Uterus (tissue), 4 donors: ENCODE results near the gene CALML5. TPM values are rescaled to one million over a fixed set of nuclear protein-coding genes. Genes with fewer than 3 reads are reported as not detected.

ENCODE experiments used
- DNase-seq, 2 donors: peaks; one replicate each; pipeline ENCODE4 v3.0.0-alpha.2; 2019 to 2020
- H3K27ac ChIP-seq, 2 donors: fragments of 200-600 bp; sonication (generic); 1 replicate in 1 of 2; 2 replicates in 1 of 2; pipeline ENCODE4 v1.5.1; 2016 to 2018
- H3K27me3 ChIP-seq, 2 donors: fragments of 200-600 bp; sonication (generic); one replicate each; pipeline ENCODE4 v1.5.1; 2018 to 2019; ENCODE audit warnings: control low read depth in 1 of 2
- H3K36me3 ChIP-seq, 2 donors: fragments of 200-600 bp; sonication (generic); one replicate each; pipeline ENCODE4 v1.5.1; 2019; ENCODE audit warnings: control low read depth in 1 of 2
- H3K4me1 ChIP-seq, 2 donors: fragments of 200-600 bp; sonication (generic); one replicate each; pipeline ENCODE4 v1.5.1; 2018 to 2019; ENCODE audit warnings: control low read depth in 1 of 2
- H3K4me3 ChIP-seq, 2 donors: fragments of 200-600 bp; sonication (generic); 1 replicate in 1 of 2; 2 replicates in 1 of 2; pipeline ENCODE4 v1.5.1; 2018 to 2019; ENCODE audit warnings: mild to moderate bottlenecking in 1 of 2
- H3K9me3 ChIP-seq, 2 donors: fragments of 200-600 bp; sonication (generic); one replicate each; pipeline ENCODE4 v1.5.1; 2019; ENCODE audit warnings: control low read depth in 1 of 2
- CTCF ChIP-seq, 4 experiments: fragments of 200-600 bp in 2 of 4; fragments of 450-650 bp in 2 of 4; sonication (generic) in 2 of 4; IDR thresholded peaks; one replicate each; pipeline ENCODE4 v1.5.1; 2016 to 2019; ENCODE audit warnings: antibody characterized with exemption in 4 of 4, mild to moderate bottlenecking in 2 of 4, moderate library complexity in 1 of 4
- POLR2A ChIP-seq, 2 donors: fragments of 450-650 bp; IDR thresholded peaks; one replicate each; pipeline ENCODE4 v1.6.1; 2016; ENCODE audit warnings: antibody characterized with exemption in 2 of 2, mild to moderate bottlenecking in 1 of 2, moderate library complexity in 1 of 2
- intact Hi-C: fragments of 100-400 bp; cut with DNase I; formaldehyde crosslinking; loops from one replicate; pipeline ENCODE4 v1.15.1; 2023; ENCODE audit warnings: low total_unique reads
- total RNA-seq, 4 donors: library from RNA; depleted of rRNA in 3 of 4; stranded (reverse); fragments of >200 nt in 3 of 4; gene quantifications; one replicate each; pipeline versions ENCODE4 v1.1.0 to v1.2.4, GENCODE V29; 2014 to 2023
- donor health status: DM: yes; HTN: yes; CAD: no.

CALML5 gene
- total RNA-seq, 4 donors from 2014 or later: not detected

GRCh38 chr10:5530412-5530806 is 31.0 kb upstream of the CALML5 start:
- TF ChIP-seq CTCF (IDR thresholded peaks at IDR 0.05) (no peak), POLR2A (IDR thresholded peaks at IDR 0.05) (no peak)
- H3K36me3 ChIP-seq: no peaks in the 10 kb centered on the region
- H3K27ac ChIP-seq: peak overlapping the region in 1 of 2 donors; percentile 33
- DNase-seq: peak in 1 of 2 donors; percentile 1
- H3K27me3 ChIP-seq: no peaks in the 10 kb centered on the region
- H3K4me1 ChIP-seq: no peaks in the 10 kb centered on the region
- H3K4me3 ChIP-seq: no peak overlapping the region
- H3K9me3 ChIP-seq: no peaks in the 10 kb centered on the region
- intact Hi-C loops: no loop called here

GRCh38 chr10:5529702-5530411 is 30.5 kb upstream of the CALML5 start:
- no peak for DNase-seq
- intact Hi-C loops: no loop called here
- no peaks in the 10 kb centered on the region for H3K4me1 ChIP-seq
- H3K27me3 ChIP-seq: no peaks in the 10 kb centered on the region
- no peaks in the 10 kb centered on the region for H3K9me3 ChIP-seq
- TF ChIP-seq CTCF (IDR thresholded peaks at IDR 0.05) (no peak), POLR2A (IDR thresholded peaks at IDR 0.05) (no peak)
- H3K36me3 ChIP-seq: no peaks in the 10 kb centered on the region
- peak overlapping the region in 1 of 2 donors; percentile 33 for H3K27ac ChIP-seq
- no peak overlapping the region for H3K4me3 ChIP-seq

- Histone ChIP-seq H3K27ac (no peak overlapping the region), H3K36me3 (no peaks in the 10 kb centered on the region), H3K27me3 (no peaks in the 10 kb centered on the region), H3K4me1 (no peaks in the 10 kb centered on the region), H3K4me3 (no peak overlapping the region), H3K9me3 (no peaks in the 10 kb centered on the region)
- no peak for DNase-seq
- TF ChIP-seq POLR2A (IDR thresholded peaks at IDR 0.05) (no peak), CTCF (IDR thresholded peaks at IDR 0.05) (no peak)
- intact Hi-C loops: no loop called here
Observed at GRCh38 chr10:5528989-5529701, 29.8 kb upstream of the CALML5 start.

- no peak for DNase-seq
- H3K27me3 ChIP-seq: no peaks in the 10 kb centered on the region
- intact Hi-C loops: no loop called here
- H3K27ac ChIP-seq: no peak overlapping the region
- H3K4me1 ChIP-seq: no peaks in the 10 kb centered on the region
- H3K9me3 ChIP-seq: no peaks in the 10 kb centered on the region
- no peak overlapping the region for H3K4me3 ChIP-seq
- TF ChIP-seq POLR2A (IDR thresholded peaks at IDR 0.05) (no peak), CTCF (IDR thresholded peaks at IDR 0.05) (no peak)
- H3K36me3 ChIP-seq: no peaks in the 10 kb centered on the region
Observed at GRCh38 chr10:5527332-5528200, 28.2 kb upstream of the CALML5 start.
